Measurements from ENCODE around the gene USP48.

DNA sequence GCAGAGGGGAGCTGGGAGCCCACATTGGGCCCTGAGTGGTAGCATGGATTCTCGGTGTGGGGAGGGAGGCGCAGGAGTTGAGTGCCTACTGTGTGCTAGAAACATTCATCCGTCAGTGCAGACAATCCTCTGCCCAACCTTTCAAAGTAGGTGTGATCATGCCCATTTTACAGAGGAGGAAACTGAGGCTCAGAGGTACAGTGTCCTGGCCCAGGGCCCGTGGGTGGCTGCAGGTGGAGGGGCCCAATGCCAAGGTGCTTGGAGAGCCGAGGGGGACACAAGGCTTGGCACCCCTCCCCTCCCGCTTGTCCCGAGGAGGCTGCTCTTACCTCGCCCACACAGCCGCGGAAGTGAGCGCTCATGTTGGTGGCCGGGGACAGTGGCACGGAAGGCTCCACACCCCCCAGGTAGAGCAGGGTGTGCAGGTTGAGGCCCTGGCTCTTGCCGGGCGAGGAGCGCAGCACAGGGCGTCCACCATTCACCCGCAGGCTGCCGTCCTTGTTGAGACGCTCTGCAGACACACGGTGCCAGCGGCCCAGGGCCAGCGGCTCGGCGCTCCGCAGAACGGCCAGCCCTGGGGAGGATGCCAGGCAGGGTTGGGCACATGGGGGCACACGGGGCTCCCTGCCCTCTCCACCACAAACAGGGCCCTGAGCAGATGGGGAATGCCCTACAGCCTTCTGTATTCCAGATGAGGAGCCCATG is 45.7 kb upstream of the USP48 start:
- TF ChIP-seq, protein P1, sequence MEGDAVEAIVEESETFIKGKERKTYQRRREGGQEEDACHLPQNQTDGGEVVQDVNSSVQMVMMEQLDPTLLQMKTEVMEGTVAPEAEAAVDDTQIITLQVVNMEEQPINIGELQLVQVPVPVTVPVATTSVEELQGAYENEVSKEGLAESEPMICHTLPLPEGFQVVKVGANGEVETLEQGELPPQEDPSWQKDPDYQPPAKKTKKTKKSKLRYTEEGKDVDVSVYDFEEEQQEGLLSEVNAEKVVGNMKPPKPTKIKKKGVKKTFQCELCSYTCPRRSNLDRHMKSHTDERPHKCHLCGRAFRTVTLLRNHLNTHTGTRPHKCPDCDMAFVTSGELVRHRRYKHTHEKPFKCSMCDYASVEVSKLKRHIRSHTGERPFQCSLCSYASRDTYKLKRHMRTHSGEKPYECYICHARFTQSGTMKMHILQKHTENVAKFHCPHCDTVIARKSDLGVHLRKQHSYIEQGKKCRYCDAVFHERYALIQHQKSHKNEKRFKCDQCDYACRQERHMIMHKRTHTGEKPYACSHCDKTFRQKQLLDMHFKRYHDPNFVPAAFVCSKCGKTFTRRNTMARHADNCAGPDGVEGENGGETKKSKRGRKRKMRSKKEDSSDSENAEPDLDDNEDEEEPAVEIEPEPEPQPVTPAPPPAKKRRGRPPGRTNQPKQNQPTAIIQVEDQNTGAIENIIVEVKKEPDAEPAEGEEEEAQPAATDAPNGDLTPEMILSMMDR (IDR thresholded peaks at IDR 0.05): no peak
- no peak for TF ChIP-seq POLR2A (IDR thresholded peaks at IDR 0.05)

All from Peyer's patch (tissue), 4 donors.